Left ventricle myocardium inferior (tissue), 1 donor: ENCODE measurements around the gene CLDN9. TPM values are rescaled to one million over a fixed set of nuclear protein-coding genes. Genes with fewer than 3 reads are reported as not detected.

Experiments used
- DNase-seq: peaks from one replicate; pipeline ENCODE4 v3.0.0-alpha.2; 2020
- H3K27ac ChIP-seq: fragments of 200-600 bp; replicated peaks from 2 replicates; pipeline ENCODE4 v1.8.0; 2021
- H3K27me3 ChIP-seq: fragments of 200-600 bp; 2 replicates; pipeline ENCODE4 v1.8.0; 2021; ENCODE audit warnings: low read depth
- H3K36me3 ChIP-seq: fragments of 200-600 bp; 2 replicates; pipeline ENCODE4 v1.8.0; 2021
- H3K4me1 ChIP-seq: fragments of 200-600 bp; 2 replicates; pipeline ENCODE4 v1.8.0; 2021
- H3K4me3 ChIP-seq: fragments of 200-600 bp; 2 replicates; pipeline ENCODE4 v1.8.0; 2021; ENCODE audit warnings: mild to moderate bottlenecking, moderate library complexity
- H3K9me3 ChIP-seq: fragments of 200-600 bp; replicated peaks from 2 replicates; pipeline ENCODE4 v1.8.0; 2021
- intact Hi-C: fragments of 100-400 bp; cut with micrococcal nuclease; formaldehyde crosslinking; loops from one replicate; pipeline ENCODE4 v1.11.0; 2022
- total RNA-seq: library from RNA; stranded (reverse); fragmentation: NEBNext Ultra II Directional; extraction: Animal tissue kit (Norgen Biotek cat#: 25700); gene quantifications from one replicate; pipeline ENCODE4 v1.2.1, GENCODE V29; 2021
- TF ChIP-seq, protein P1 (sequence below): fragments of 200-600 bp; IDR thresholded peaks from 2 replicates; pipeline ENCODE4 v1.8.0; 2021; ENCODE audit warnings: antibody characterized with exemption, mild to moderate bottlenecking, borderline replicate concordance
- donor health status: DM: no; HTN: yes; CAD: no; lungs with severe emphysema.

CLDN9 gene
- total RNA-seq, 1 donor from 2014 or later: 1.2 TPM

DNA sequence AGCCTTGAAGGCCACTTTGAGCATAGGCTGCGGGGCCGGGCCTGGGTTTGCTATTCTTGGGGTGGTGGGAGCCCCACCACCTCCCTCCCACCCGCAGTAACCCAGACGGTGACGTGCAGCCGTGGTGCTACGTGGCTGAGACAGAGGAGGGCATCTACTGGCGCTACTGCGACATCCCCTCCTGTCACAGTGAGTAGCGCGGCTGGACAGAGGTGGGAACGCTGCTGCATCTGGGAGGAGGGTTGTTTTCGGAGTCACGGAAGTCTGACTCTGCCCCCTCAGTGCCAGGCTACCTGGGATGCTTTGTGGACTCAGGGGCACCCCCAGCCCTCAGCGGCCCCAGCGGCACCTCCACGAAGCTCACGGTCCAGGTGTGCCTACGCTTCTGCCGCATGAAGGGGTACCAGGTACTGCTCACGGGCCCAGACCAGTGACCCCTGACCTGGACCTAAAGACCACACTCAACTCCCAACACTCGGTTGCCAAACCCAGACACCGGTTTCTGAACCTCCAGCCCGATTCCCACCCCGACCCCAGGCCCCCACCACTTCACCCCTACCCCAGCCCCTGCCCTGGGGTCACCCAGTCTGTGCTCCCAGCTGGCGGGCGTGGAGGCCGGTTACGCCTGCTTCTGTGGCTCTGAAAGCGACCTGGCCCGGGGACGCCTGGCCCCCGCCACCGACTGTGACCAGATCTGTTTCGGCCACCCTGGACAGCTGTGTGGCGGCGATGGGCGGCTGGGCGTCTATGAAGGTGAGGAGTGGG lies 46.5 kb upstream of the CLDN9 start:
- DNase-seq: no peak
- H3K4me1 ChIP-seq: peaks cover 76% of the 10 kb centered on the region
- peaks cover 74% of the 10 kb centered on the region for H3K27me3 ChIP-seq
- no peaks in the 10 kb centered on the region for H3K36me3 ChIP-seq
- H3K27ac ChIP-seq: no peak overlapping the region
- H3K9me3 ChIP-seq: no peaks in the 10 kb centered on the region
- peak overlapping the region; percentile 56 for H3K4me3 ChIP-seq
- TF ChIP-seq, protein P1, sequence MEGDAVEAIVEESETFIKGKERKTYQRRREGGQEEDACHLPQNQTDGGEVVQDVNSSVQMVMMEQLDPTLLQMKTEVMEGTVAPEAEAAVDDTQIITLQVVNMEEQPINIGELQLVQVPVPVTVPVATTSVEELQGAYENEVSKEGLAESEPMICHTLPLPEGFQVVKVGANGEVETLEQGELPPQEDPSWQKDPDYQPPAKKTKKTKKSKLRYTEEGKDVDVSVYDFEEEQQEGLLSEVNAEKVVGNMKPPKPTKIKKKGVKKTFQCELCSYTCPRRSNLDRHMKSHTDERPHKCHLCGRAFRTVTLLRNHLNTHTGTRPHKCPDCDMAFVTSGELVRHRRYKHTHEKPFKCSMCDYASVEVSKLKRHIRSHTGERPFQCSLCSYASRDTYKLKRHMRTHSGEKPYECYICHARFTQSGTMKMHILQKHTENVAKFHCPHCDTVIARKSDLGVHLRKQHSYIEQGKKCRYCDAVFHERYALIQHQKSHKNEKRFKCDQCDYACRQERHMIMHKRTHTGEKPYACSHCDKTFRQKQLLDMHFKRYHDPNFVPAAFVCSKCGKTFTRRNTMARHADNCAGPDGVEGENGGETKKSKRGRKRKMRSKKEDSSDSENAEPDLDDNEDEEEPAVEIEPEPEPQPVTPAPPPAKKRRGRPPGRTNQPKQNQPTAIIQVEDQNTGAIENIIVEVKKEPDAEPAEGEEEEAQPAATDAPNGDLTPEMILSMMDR: no peak
- intact Hi-C loops: no loop called here

DNA sequence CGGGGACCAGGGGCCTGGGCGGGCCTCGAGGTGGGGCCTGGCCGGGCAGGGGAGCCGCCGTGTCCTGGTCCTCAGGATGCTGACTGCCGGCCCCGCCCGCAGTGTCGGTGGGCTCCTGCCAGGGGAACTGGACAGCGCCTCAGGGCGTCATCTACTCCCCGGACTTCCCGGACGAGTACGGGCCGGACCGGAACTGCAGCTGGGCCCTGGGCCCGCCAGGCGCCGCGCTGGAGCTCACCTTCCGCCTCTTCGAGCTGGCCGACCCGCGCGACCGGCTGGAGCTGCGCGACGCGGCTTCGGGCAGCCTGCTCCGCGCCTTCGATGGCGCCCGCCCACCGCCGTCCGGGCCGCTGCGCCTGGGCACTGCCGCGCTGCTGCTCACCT lies 45.9 kb upstream of the CLDN9 start:
- H3K9me3 ChIP-seq: no peaks in the 10 kb centered on the region
- H3K36me3 ChIP-seq: no peaks in the 10 kb centered on the region
- H3K4me1 ChIP-seq: peaks cover 80% of the 10 kb centered on the region
- H3K4me3 ChIP-seq: peak overlapping the region; percentile 56
- H3K27ac ChIP-seq: no peak overlapping the region
- TF ChIP-seq, protein P1: peak; percentile 23
- peaks cover 69% of the 10 kb centered on the region for H3K27me3 ChIP-seq
- intact Hi-C loops: no loop called here
- DNase-seq: no peak

DNA sequence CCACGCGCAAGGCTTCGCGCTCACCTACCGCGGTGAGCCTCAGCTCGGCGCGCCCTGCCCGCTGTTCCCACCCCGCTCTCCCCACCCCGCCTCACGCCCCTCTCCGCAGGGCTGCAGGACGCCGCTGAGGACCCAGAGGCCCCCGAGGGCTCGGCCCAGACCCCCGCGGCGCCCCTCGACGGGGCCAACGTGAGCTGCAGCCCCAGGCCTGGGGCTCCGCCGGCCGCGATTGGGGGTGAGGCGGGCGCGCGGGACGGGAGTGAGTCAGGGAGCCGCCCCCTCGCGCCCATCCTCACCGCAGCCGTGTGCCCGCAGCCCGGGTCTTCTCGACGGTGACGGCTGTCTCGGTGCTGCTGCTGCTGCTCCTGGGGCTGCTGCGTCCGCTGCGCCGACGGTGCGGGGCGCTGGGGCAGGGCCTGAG lies 45.5 kb upstream of the CLDN9 start:
- H3K4me1 ChIP-seq: peaks cover 82% of the 10 kb centered on the region
- H3K36me3 ChIP-seq: peaks cover 4% of the 10 kb centered on the region
- TF ChIP-seq, protein P1: no peak
- H3K27me3 ChIP-seq: peaks cover 64% of the 10 kb centered on the region
- DNase-seq: no peak
- H3K9me3 ChIP-seq: no peaks in the 10 kb centered on the region
- H3K27ac ChIP-seq: no peak overlapping the region
- H3K4me3 ChIP-seq: peak overlapping the region; percentile 56
- intact Hi-C loops: no loop called here

DNA sequence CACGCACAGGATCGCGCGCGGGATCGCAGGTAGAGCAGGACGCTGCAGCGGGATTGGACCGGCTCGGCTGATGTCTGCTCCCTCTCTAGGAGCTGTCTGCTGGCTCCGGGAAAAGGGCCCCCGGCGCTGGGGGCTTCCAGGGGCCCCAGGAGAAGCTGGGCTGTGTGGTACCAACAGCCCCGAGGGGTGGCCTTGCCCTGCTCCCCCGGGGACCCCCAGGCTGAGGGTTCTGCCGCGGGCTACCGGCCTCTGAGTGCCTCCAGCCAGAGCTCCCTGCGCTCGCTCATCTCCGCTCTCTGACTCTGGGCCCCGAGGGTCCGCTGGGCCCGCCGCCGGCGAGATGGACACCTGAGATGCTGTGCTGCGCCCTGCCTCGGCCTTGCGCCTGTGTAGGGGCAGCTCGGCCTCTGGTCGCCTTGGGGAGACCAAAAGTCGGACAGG lies 45.0 kb upstream of the CLDN9 start:
- Histone ChIP-seq H3K27ac (no peak overlapping the region), H3K27me3 (peaks cover 59% of the 10 kb centered on the region), H3K36me3 (peaks cover 5% of the 10 kb centered on the region), H3K4me1 (peaks cover 86% of the 10 kb centered on the region), H3K9me3 (no peaks in the 10 kb centered on the region), H3K4me3 (peak overlapping the region; percentile 85)
- TF ChIP-seq, protein P1: no peak
- intact Hi-C loops: no loop called here
- no peak for DNase-seq

DNA sequence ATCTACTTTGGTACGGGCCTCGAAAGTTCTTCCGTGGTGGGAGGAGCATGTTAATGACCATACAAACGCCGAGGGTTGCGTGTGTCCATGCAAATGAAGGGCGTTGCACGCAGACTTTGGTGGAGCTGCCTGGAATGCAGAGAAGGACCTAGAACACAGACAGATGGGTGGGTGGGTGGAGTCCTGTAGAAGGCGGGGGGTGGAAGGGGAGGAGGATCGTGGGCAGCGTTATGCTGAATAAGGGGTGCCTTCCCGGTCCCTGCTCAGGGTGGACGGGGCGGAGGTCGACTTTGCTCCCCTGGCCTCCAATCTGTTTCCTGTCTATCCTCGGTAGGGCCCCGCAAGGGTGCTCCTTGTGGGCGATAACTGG lies 44.4 kb upstream of the CLDN9 start:
- H3K4me3 ChIP-seq: peak overlapping the region; percentile 85
- peaks cover 5% of the 10 kb centered on the region for H3K36me3 ChIP-seq
- H3K9me3 ChIP-seq: no peaks in the 10 kb centered on the region
- intact Hi-C loops: no loop called here
- peaks cover 53% of the 10 kb centered on the region for H3K27me3 ChIP-seq
- TF ChIP-seq, protein P1: no peak
- peaks cover 84% of the 10 kb centered on the region for H3K4me1 ChIP-seq
- no peak overlapping the region for H3K27ac ChIP-seq
- DNase-seq: no peak
